ENCODE measurements around the gene FIGN. TPM values are rescaled to one million over a fixed set of nuclear protein-coding genes. Genes with fewer than 3 reads are reported as not detected.

The FIGN gene
- total and polyA plus RNA-seq, 11 donors = 3.0 to 16.5 (median 12.1) TPM

- Histone ChIP-seq H3K27ac (no peak overlapping the region), H3K4me3 (no peak overlapping the region), H3K36me3 (peaks cover 0 to 19% (median 11%) of the 10 kb centered on the region in 9 donors), H3K27me3 (no peaks in the 10 kb centered on the region), H3K4me1 (peaks cover 0 to 23% (median 0%) of the 10 kb centered on the region in 12 donors), H3K9me3 (no peaks in the 10 kb centered on the region)
- DNase-seq (no peak), ATAC-seq (no peak)
- no peak for TF ChIP-seq POLR2A (IDR thresholded peaks at IDR 0.05)
- no peak for TF ChIP-seq CTCF (IDR thresholded peaks at IDR 0.05)
- intact Hi-C loops (cut with DNase I) = no loop called here
- 72 to 79% (median 73%) methylated on average over 9 of the region's 9 CpGs for WGBS, 4 donors
Observed at GRCh38 chr2:163612332-163612731, 123.5 kb downstream of the FIGN start.

GRCh38 chr2:163611557-163611906 lies 124.3 kb downstream of the FIGN start:
- no peak overlapping the region for H3K27ac ChIP-seq
- H3K9me3 ChIP-seq = no peaks in the 10 kb centered on the region
- peaks cover 0 to 23% (median 0%) of the 10 kb centered on the region in 12 donors for H3K4me1 ChIP-seq
- TF ChIP-seq CTCF (IDR thresholded peaks at IDR 0.05) = no peak
- no peak for TF ChIP-seq POLR2A (IDR thresholded peaks at IDR 0.05)
- ATAC-seq = peak in 1 of 4 donors; percentile 25
- peaks cover 0 to 19% (median 11%) of the 10 kb centered on the region in 9 donors for H3K36me3 ChIP-seq
- no peaks in the 10 kb centered on the region for H3K27me3 ChIP-seq
- intact Hi-C loops (cut with DNase I) = no loop called here
- DNase-seq = no peak
- WGBS, 4 donors = 87 to 90% (median 87%) methylated on average over 8 of the region's 8 CpGs
- no peak overlapping the region for H3K4me3 ChIP-seq

GRCh38 chr2:163610817-163611556 lies 124.8 kb downstream of the FIGN start:
- Histone ChIP-seq H3K27ac (no peak overlapping the region), H3K36me3 (peaks cover 0 to 19% (median 11%) of the 10 kb centered on the region in 9 donors), H3K27me3 (no peaks in the 10 kb centered on the region), H3K9me3 (no peaks in the 10 kb centered on the region), H3K4me1 (peaks cover 0 to 23% (median 0%) of the 10 kb centered on the region in 12 donors), H3K4me3 (no peak overlapping the region)
- WGBS, 4 donors = 87 to 93% (median 89%) methylated on average over 13 of the region's 13 CpGs
- no peak for TF ChIP-seq POLR2A (IDR thresholded peaks at IDR 0.05)
- TF ChIP-seq CTCF (IDR thresholded peaks at IDR 0.05) = peak in 1 of 12 donors; percentile 22
- intact Hi-C loops (cut with DNase I) = no loop called here
- peak in 3 of 4 donors; percentile 29 to 47 (median 35) for ATAC-seq
- peak in 1 of 5 donors; percentile 42 for DNase-seq

- no peaks in the 10 kb centered on the region for H3K27me3 ChIP-seq
- H3K27ac ChIP-seq = no peak overlapping the region
- TF ChIP-seq CTCF (IDR thresholded peaks at IDR 0.05) (no peak), POLR2A (IDR thresholded peaks at IDR 0.05) (no peak)
- H3K4me1 ChIP-seq = peaks cover 0 to 24% (median 2%) of the 10 kb centered on the region in 12 donors
- no peak for DNase-seq
- ATAC-seq = peak in 1 of 4 donors; percentile 40
- intact Hi-C loops (cut with DNase I) = loop anchor here in 2 of 10 donors (10.0 kb wide), 2 partner anchors 127 to 133 kb away; partner anchors contain the start of gene FIGN (in 1 of the 2)
- no peaks in the 10 kb centered on the region for H3K9me3 ChIP-seq
- H3K36me3 ChIP-seq = peaks cover 0 to 19% (median 11%) of the 10 kb centered on the region in 9 donors
- no peak overlapping the region for H3K4me3 ChIP-seq
Observed at GRCh38 chr2:163607630-163608029, 128.2 kb downstream of the FIGN start.

Data from heart left ventricle (tissue), 16 donors.